Chondrocyte (in vitro differentiated cells): ENCODE measurements around the gene TSPO. TPM values are rescaled to one million over a fixed set of nuclear protein-coding genes. Genes with fewer than 3 reads are reported as not detected.

ENCODE experiments used
- DNase-seq: peaks from one replicate; pipeline ENCODE4 v3.0.0; 2021; ENCODE audit warnings: mixed read lengths, low spot score
- H3K27ac Mint-ChIP-seq: one replicate; pipeline ENCODE4 v1.8.0; 2021; ENCODE audit warnings: mild to moderate bottlenecking, moderate library complexity, mixed read lengths; ENCODE audit not compliant: unreplicated experiment
- H3K27me3 Mint-ChIP-seq: 2 replicates; pipeline ENCODE4 v1.8.0; 2021; ENCODE audit warnings: low read depth, mixed read lengths
- H3K36me3 Mint-ChIP-seq: 2 replicates; pipeline ENCODE4 v1.8.0; 2021; ENCODE audit warnings: low read depth, mixed read lengths
- H3K4me1 Mint-ChIP-seq: 2 replicates; pipeline ENCODE4 v1.8.0; 2021; ENCODE audit warnings: low read depth, mild to moderate bottlenecking, mixed read lengths
- H3K4me3 Mint-ChIP-seq: one replicate; pipeline ENCODE4 v1.8.0; 2021; ENCODE audit warnings: mild to moderate bottlenecking, moderate library complexity, mixed read lengths; ENCODE audit not compliant: unreplicated experiment
- H3K9me3 Mint-ChIP-seq: 2 replicates; pipeline ENCODE4 v1.8.0; 2021; ENCODE audit warnings: low read depth, mixed read lengths
- CTCF ChIP-seq: fragments of 200-600 bp; sonication (generic); IDR thresholded peaks from 2 replicates; pipeline ENCODE4 v1.5.0; 2021; ENCODE audit warnings: antibody characterized with exemption, mild to moderate bottlenecking, moderate library complexity
- total RNA-seq: library from RNA; stranded (reverse); gene quantifications from 3 replicates; pipeline ENCODE4 v1.2.1, GENCODE V29; 2021

TSPO gene
- total RNA-seq, 1 donor from 2014 or later: 288 TPM

GRCh38 chr22:43168471-43169309 lies 17.3 kb downstream of the TSPO start:
- H3K4me3 Mint-ChIP-seq: no peak overlapping the region
- peak overlapping the region; percentile 83 for H3K27ac Mint-ChIP-seq
- no peak for TF ChIP-seq CTCF
- no peak for DNase-seq
- H3K9me3 Mint-ChIP-seq: no peaks in the 10 kb centered on the region
- H3K36me3 Mint-ChIP-seq: peaks cover 10% of the 10 kb centered on the region
- no peaks in the 10 kb centered on the region for H3K27me3 Mint-ChIP-seq
- peaks cover 24% of the 10 kb centered on the region for H3K4me1 Mint-ChIP-seq

- Mint-ChIP-seq H3K27me3 (no peaks in the 10 kb centered on the region), H3K36me3 (peaks cover 4% of the 10 kb centered on the region)
- DNase-seq: no peak
These were observed 18.2 kb downstream of the TSPO start for GRCh38 chr22:43169310-43170130.

GRCh38 chr22:43170131-43170480 lies 18.7 kb downstream of the TSPO start:
- Mint-ChIP-seq H3K4me1 (peaks cover 17% of the 10 kb centered on the region), H3K27me3 (no peaks in the 10 kb centered on the region), H3K9me3 (no peaks in the 10 kb centered on the region), H3K36me3 (peaks cover 4% of the 10 kb centered on the region), H3K4me3 (no peak overlapping the region), H3K27ac (no peak overlapping the region)
- TF ChIP-seq CTCF: no peak
- DNase-seq: no peak

More at GRCh38 chr22:43169310-43170130, 18.2 kb downstream of the TSPO start:
- H3K9me3 Mint-ChIP-seq: no peaks in the 10 kb centered on the region
- no peak overlapping the region for H3K4me3 Mint-ChIP-seq
- H3K4me1 Mint-ChIP-seq: peaks cover 17% of the 10 kb centered on the region
- TF ChIP-seq CTCF: no peak
- no peak overlapping the region for H3K27ac Mint-ChIP-seq

- no peaks in the 10 kb centered on the region for H3K9me3 Mint-ChIP-seq
These were observed 19.7 kb downstream of the TSPO start for GRCh38 chr22:43171019-43171491.

More at GRCh38 chr22:43171019-43171491, 19.7 kb downstream of the TSPO start:
- Mint-ChIP-seq H3K4me3 (no peak overlapping the region), H3K4me1 (peaks cover 17% of the 10 kb centered on the region), H3K27ac (no peak overlapping the region), H3K36me3 (peaks cover 6% of the 10 kb centered on the region), H3K27me3 (no peaks in the 10 kb centered on the region)
- DNase-seq: no peak
- TF ChIP-seq CTCF: no peak
